AG04449 (cell line): Measurements from ENCODE around the gene PPIL6.

Experiments used
- CTCF ChIA-PET: fragments of 350-600 bp; formaldehyde crosslinking; extraction: SDS; loops from one replicate; lab custom pipeline; 2021; ENCODE audit warnings: antibody characterized with exemption; lab: Yijun Ruan, JAX
- POLR2A ChIA-PET: fragments of 400-600, 350-600 bp; formaldehyde crosslinking; extraction: SDS; loops from one replicate; lab custom pipeline; 2020; ENCODE audit warnings: antibody characterized with exemption, inconsistent platforms; lab: Yijun Ruan, JAX
- DNase-seq: peaks from one replicate; pipeline ENCODE4 v3.0.0-alpha.2; 2010; ENCODE audit warnings: low read depth, low spot score
- H3K4me3 ChIP-seq: 2 replicates; pipeline ENCODE4 v1.5.1; 2011; ENCODE audit warnings: low read depth, mild to moderate bottlenecking, control low read depth, low read length
- TF ChIP-seq, protein P1 (sequence below): IDR thresholded peaks from one replicate; pipeline ENCODE4 v1.5.1; 2011; ENCODE audit warnings: mild to moderate bottlenecking, moderate library complexity, low read length, control low read depth, inconsistent platforms; ENCODE audit not compliant: insufficient read depth; ENCODE audit errors: missing control alignments

PPIL6 gene

DNA sequence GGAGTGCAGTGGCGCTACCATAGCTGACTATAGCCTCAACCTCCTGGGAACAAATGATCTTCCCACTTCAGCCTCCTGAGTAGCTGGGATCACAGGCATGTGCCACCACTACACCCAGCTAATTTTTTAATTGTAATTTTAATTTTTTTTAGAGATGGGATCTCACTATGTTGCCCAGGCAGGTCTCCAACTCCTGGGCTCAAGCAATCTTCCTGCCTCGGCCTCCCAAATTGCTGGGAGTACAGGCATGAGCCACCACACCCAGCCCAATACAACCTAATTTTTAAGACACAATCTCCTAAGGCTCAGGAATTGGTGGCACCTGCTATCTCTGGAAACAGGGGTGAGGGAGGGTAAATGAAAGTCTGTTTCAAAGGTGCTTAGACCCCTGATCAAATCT lies 36.8 kb upstream of the PPIL6 start:
- TF ChIP-seq, protein P1, sequence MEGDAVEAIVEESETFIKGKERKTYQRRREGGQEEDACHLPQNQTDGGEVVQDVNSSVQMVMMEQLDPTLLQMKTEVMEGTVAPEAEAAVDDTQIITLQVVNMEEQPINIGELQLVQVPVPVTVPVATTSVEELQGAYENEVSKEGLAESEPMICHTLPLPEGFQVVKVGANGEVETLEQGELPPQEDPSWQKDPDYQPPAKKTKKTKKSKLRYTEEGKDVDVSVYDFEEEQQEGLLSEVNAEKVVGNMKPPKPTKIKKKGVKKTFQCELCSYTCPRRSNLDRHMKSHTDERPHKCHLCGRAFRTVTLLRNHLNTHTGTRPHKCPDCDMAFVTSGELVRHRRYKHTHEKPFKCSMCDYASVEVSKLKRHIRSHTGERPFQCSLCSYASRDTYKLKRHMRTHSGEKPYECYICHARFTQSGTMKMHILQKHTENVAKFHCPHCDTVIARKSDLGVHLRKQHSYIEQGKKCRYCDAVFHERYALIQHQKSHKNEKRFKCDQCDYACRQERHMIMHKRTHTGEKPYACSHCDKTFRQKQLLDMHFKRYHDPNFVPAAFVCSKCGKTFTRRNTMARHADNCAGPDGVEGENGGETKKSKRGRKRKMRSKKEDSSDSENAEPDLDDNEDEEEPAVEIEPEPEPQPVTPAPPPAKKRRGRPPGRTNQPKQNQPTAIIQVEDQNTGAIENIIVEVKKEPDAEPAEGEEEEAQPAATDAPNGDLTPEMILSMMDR, result no peak
- no peak for DNase-seq
- CTCF ChIA-PET, result no interaction called here
- POLR2A ChIA-PET, result interaction anchor here (0.5 kb wide), 1 partner anchor 1194 kb away, joined by 7 read pairs; no protein-coding TSS in a partner anchor
- no peak overlapping the region for H3K4me3 ChIP-seq

DNA sequence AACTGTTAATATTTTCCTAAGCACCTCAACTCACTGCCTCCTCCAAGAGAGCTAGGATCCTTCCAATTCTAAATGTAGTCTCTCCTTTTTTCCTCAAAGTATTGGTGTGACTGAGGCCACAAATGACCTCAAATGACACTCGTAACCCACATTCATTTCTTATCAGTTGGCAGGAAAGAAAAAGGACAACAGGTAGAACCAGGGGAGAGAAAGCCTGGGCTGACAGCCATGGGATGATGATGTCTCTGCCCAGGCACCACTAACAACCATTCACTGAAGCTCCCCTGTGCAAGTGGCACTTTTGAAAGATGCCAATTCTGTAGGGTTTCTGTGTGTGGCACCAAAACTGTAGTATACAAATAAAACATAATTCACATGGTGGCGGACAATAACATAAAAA lies 35.2 kb upstream of the PPIL6 start:
- CTCF ChIA-PET, result no interaction called here
- TF ChIP-seq, protein P1, result no peak
- H3K4me3 ChIP-seq, result no peak overlapping the region
- POLR2A ChIA-PET, result no interaction called here
- no peak for DNase-seq

DNA sequence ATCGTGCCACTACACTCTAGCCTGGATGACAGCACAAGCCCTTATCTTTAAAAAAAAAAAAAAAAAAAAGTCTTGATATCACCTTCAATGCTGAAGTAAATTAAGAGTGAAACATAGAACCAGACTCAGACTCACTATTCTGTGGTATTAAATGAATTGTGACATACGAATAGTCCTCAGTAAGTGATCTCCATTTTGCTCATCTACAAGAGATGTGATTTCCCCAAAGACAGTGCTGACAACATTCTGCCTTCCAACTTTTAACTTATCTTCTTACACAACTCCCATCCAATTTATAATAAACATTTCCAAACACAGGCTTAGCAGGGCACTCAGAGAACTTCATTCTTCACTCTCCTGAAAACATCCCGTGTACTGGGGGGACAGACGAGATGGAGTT lies 34.6 kb upstream of the PPIL6 start:
- TF ChIP-seq, protein P1, result no peak
- POLR2A ChIA-PET, result no interaction called here
- no peak overlapping the region for H3K4me3 ChIP-seq
- no peak for DNase-seq
- CTCF ChIA-PET, result no interaction called here

DNA sequence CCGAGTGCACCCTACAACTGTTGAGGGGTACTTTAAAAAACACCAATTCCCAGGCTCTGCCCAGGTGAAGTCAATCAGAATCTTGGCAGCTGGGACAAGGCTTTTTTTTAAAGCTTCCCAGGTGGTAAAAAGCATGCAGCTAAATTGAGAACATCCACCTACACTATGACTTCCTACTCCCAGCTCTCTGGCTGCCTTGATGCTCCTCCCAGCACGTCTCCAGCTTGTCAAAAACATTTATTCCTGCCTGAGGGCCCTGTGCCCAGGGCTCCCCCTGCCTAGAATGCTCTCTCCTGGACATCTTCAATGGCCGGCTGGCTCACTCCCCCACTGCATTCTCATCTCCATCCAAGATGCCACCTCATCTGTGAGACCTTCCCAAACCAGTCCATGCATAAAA lies 32.7 kb upstream of the PPIL6 start:
- CTCF ChIA-PET, result no interaction called here
- DNase-seq, result no peak
- POLR2A ChIA-PET, result no interaction called here
- TF ChIP-seq, protein P1, result no peak
- no peak overlapping the region for H3K4me3 ChIP-seq

DNA sequence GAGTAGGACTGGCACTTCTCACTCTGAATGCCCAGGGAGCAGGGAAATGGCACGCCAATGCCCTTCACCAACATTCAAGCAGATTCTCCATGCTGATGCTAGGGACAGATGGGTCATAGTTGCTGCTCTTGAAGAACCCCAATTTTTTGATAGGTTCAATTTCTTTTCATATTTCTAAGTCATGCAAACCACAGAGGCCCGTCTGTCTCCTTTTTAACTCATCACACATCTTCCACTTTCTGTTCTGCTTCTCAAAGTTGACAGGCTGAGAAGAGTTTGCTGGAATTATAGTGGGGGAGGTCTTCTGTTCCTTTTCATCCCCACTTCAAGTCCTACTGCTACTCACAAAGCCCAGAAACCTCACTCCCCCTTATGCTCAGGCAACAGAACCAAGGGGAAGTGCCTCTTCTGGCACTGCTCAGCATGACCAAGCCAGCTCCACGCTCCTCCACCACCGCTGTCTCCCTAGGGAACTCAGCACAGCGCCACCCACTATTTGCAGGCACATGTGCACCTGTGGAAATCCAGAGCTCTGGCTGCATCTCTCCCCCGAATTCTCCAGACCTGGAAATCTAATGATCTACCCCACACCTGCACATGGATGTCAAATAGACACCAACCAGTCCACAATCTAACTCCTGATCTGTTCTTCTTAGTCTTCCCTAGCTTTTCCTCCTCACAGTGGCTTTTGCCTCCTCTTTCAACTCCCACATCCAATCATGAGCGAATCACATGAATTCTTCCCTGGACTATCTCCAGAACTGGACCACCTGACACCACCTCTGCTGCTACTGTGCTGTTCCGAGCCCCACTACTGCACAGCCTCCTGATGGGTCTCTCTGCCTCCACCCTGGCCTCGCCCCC lies 31.9 kb upstream of the PPIL6 start:
- TF ChIP-seq, protein P1, result no peak
- no peak for DNase-seq
- ChIA-PET CTCF (no interaction called here), POLR2A (no interaction called here)
- H3K4me3 ChIP-seq, result no peak overlapping the region

DNA sequence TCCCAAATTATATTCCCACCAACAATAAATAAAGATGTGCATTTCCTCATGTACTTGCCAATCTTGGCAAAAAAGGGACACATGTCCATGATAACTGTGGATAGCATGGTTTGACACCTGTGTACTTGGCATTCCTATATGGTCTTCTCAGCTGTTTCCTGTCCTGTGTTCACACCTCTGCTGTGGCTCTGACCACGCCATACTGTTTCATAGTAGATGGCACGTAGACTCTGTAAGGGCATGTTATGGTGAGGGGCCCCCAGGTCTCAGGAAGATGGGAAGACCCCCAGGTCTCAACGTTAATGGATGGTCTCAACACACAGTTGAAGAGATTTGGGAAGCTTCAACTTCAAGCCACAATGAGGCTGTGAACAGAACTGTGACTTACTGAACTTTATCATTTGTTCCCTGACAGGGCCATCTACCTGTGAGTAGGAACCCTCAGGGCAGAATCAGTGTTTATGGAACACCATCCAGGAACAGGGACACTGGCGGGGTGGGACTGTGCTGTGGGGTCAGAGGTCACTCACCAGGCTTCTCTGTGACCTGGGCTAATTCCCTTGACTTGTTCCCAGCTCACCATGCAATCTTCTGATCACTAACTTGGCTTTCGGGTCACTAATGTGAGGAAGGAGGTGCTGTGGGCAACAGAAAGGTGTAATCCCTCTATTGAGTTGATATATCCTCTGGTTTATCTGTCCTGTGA lies 30.8 kb upstream of the PPIL6 start:
- DNase-seq, result no peak
- CTCF ChIA-PET, result no interaction called here
- TF ChIP-seq, protein P1, result no peak
- H3K4me3 ChIP-seq, result no peak overlapping the region
- POLR2A ChIA-PET, result no interaction called here
